Astrocyte of the cerebellum (primary cell): ENCODE results near the gene TNIP2.

ENCODE experiments used
- DNase-seq: peaks from one replicate; pipeline ENCODE4 v3.0.0-alpha.2; 2011; ENCODE audit warnings: low read depth
- H3K4me3 ChIP-seq: 2 replicates; pipeline ENCODE4 v1.5.1; 2011; ENCODE audit warnings: mild to moderate bottlenecking, low read depth, low read length, moderate library complexity
- CTCF ChIP-seq: IDR thresholded peaks from 2 replicates; pipeline ENCODE4 v1.5.1; 2012; ENCODE audit warnings: low read length, low read depth, moderate library complexity, mild to moderate bottlenecking; ENCODE audit errors: missing control alignments
- in situ Hi-C: cut with HindIII; loops from 2 replicates; pipeline ENCODE4 v1.10.0; 2017; ENCODE audit warnings: low sequenced_read_pairs

Gene TNIP2

GRCh38 chr4:2800691-2801596 is 44.8 kb upstream of the TNIP2 start:
- TF ChIP-seq CTCF: no peak
- in situ Hi-C loops: no loop called here
- DNase-seq: peak; percentile 59
- no peak overlapping the region for H3K4me3 ChIP-seq

DNA sequence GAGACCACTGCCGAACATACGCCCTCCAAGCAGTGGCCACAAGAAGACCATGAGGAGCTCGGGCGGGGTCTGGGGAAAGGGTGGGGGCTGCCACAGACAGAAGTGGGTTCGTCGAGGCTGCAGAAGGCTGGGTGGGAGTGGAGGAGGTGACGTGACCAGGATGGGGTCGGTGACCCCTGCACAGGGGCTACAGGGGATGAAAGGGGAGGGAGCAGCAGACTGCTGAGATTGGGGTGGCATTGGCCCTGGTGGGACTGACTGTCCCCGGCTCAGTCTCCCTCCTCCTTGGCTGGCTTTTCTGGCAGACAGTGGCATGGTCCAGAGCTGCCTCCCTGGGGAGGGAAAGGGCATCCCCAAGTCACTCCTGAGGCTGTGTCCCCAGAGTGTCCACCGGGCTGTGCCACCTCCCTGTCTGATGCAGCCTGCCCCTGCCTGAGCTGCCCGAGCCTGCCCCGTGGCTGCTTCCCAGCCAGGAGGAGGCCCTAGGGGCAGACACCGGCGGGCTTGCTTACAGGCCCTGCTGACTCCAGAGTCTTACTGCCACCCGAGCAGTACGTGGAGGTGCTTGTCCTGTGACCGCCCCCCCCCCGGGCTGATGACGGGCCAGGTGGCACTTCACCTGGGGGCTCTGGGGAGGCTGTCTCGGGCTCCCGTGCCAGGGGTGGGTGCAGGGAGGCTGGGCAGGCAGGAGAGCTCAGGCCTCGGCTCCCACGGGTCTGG is 44.0 kb upstream of the TNIP2 start:
- in situ Hi-C loops: no loop called here

DNA sequence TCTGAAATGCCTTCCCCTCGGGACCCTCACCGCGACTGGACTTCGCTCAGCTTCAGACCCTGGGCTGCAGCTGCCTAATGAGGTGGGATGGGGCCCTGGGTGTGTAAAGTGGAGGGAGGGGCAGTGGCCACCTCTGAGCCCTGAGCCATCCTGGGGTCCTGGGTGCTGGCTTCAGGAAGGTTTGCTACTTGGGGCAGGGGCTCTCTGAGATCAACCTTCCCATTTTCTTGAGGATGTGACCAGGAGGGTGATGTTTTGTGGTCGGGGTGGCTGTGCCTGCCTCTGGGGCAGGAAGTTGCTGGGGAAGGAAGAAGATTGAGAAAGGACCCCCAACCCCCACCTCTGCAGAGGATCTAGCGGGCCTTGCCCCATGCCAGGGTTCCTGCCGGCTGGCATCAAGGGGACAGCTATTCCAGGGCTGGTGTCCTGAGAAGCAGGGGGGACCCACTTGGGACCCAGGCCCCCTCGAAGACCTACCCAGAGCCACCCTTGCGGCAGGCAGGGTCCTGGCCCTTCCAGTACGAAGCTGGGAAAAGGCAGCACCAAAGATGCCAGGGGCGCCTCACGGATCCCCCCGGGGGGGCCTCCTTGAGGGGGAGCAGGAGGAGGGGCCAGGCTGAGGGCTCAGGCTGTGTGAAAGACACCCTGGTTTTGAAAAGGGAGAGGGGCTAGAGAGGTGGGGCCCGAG is 43.2 kb upstream of the TNIP2 start:
- in situ Hi-C loops: no loop called here
- no peak for DNase-seq
- no peak overlapping the region for H3K4me3 ChIP-seq
- TF ChIP-seq CTCF: no peak

More for the DNA sequence above, 44.0 kb upstream of the TNIP2 start:
- H3K4me3 ChIP-seq: no peak overlapping the region
- TF ChIP-seq CTCF: no peak
- DNase-seq: no peak

DNA sequence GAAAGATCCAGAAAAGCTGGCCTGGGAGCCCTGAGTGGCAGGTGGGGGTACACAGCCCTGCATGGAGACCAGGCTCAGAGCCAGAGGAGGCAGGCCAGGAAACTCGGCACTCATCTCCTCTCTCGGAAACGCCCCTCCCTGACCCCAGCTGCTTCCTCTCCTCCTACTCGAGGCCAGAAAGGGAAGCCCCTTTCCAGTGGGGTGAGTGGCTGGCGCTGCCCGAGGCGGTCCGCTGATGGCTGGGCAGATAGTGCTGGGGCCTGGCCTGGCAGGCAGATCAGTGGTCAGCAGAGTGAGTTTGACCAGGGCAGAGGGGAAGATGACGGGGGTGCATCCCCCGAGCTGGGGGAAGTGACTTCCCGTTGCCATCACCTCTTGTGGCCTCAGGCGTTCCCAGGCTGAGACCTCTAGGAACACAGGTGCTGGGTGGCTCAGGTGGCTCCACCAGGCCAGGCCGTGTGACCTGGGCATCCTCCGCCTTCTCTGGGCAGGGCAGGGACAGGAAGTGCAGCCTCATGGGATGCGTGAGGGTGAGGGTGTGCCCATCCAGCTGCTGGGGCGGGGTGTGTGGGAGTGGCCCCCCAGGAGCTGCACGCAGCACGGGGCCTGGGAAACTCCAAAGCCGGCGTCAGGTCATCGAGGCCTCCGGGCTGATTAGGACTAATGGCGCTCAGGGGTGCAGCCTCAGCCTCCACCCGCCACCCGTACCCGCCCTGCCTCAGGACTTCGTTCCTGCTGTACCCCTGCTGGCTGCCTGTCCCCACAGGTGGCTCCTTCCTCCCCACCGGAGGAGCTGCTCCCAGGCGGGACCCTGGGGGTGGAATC is 42.5 kb upstream of the TNIP2 start:
- no peak for DNase-seq
- in situ Hi-C loops: no loop called here
- TF ChIP-seq CTCF: no peak
- no peak overlapping the region for H3K4me3 ChIP-seq

- no peak overlapping the region for H3K4me3 ChIP-seq
- no peak for TF ChIP-seq CTCF
- in situ Hi-C loops: no loop called here
- DNase-seq: no peak
Observed at GRCh38 chr4:2797545-2798305, 41.6 kb upstream of the TNIP2 start.
